GM23338 (cell line): ENCODE measurements around the gene PPP4R3A.

Source experiments
- CREB1 ChIP-seq: fragments of 250-450 bp; sonication (Bioruptor Pico); IDR thresholded peaks from 2 replicates; pipeline ENCODE4 v1.5.0; 2020; ENCODE audit warnings: low read depth, mild to moderate bottlenecking, moderate library complexity
- CTCF ChIP-seq, 2 experiments: fragments of 200-600 bp in 1 of 2; sonication (generic) in 1 of 2; conservative IDR thresholded peaks; 2 replicates each; pipeline versions ENCODE4 v1.5.1 to v1.6.1; 2016 to 2017; ENCODE audit warnings: antibody characterized with exemption in 2 of 2, low read depth in 2 of 2, mild to moderate bottlenecking in 2 of 2, moderate library complexity in 1 of 2
- ETS1 ChIP-seq: IDR thresholded peaks from 2 replicates; pipeline ENCODE4 v1.6.1; 2016; ENCODE audit warnings: antibody characterized with exemption
- EZH2 ChIP-seq: fragments of 200-600 bp; sonication (generic); IDR thresholded peaks from one replicate; pipeline ENCODE4 v1.8.0; 2017; ENCODE audit warnings: antibody characterized with exemption, mild to moderate bottlenecking, low read depth; ENCODE audit not compliant: unreplicated experiment
- EZH2phosphoT487 ChIP-seq: fragments of 200-600 bp; sonication (generic); IDR thresholded peaks from one replicate; pipeline ENCODE4 v1.8.1; 2018; ENCODE audit warnings: antibody characterized with exemption; ENCODE audit not compliant: unreplicated experiment
- JUNB ChIP-seq: IDR thresholded peaks from one replicate; pipeline ENCODE4 v1.6.1; 2016; ENCODE audit warnings: antibody characterized with exemption; ENCODE audit not compliant: unreplicated experiment
- NANOG ChIP-seq: IDR thresholded peaks from 2 replicates; pipeline ENCODE4 v1.6.1; 2016; ENCODE audit warnings: antibody characterized with exemption, borderline replicate concordance
- POLR2AphosphoS5 ChIP-seq: IDR thresholded peaks from 2 replicates; pipeline ENCODE4 v1.6.1; 2016; ENCODE audit warnings: antibody characterized with exemption, low read depth
- REST ChIP-seq: IDR thresholded peaks from one replicate; pipeline ENCODE4 v1.6.1; 2018; ENCODE audit warnings: antibody characterized with exemption; ENCODE audit not compliant: unreplicated experiment
- ZNF331 ChIP-seq: fragments of 250-450 bp; sonication (Bioruptor Pico); IDR thresholded peaks from 2 replicates; pipeline ENCODE4 v1.5.0; 2020; ENCODE audit warnings: low read depth, mild to moderate bottlenecking, moderate library complexity

- TF ChIP-seq POLR2AphosphoS5 (no peak), JUNB (no peak), CTCF (conservative IDR thresholded peaks at IDR 0.05; ENCODE audit: low read depth in 2 of 2) (no peak), EZH2phosphoT487 (no peak), NANOG (no peak), CREB1 (CRISPR knock-in tag) (no peak), REST (no peak), EZH2 (no peak), ETS1 (no peak), ZNF331 (CRISPR knock-in tag) (no peak)
Measured at GRCh38 chr14:91458612-91459011, 51.5 kb downstream of the PPP4R3A start.
